ENCODE measurements around the gene NSD1. TPM values are rescaled to one million over a fixed set of nuclear protein-coding genes. Genes with fewer than 3 reads are reported as not detected.
A peak's percentile ranks its signal among the peaks of the same experiment; 100 is the strongest.

Gene NSD1
- total and polyA plus RNA-seq, 10 of the 15 experiments (the other 5 are each of a cell fraction or from before 2014, with no cell fraction given), result 7.0 to 57.9 (median 30.4) TPM

- ATAC-seq, result no peak; the same call in 1 of the 3 replicates
- H3K4me3 ChIP-seq, result no peak overlapping the region
- ChIA-PET POLR2A (interaction anchor here (1.2 kb wide), 1 partner anchor 17 kb away, joined by 4 read pairs; no protein-coding TSS in a partner anchor), CTCF (interaction anchor here (0.8 to 1.5 kb wide), 3 partner anchors 27 to 361 kb away, joined by 3 to 6 read pairs (median 4); partner anchors contain the start of gene HK3), SMC1A (ENCODE audit: uncharacterized antibody, unreplicated experiment) (interaction anchor here (0.6 kb wide), 1 partner anchor 154 kb away, joined by 3 read pairs; no protein-coding TSS in a partner anchor), RAD21 (ENCODE audit: unreplicated experiment) (interaction anchor here (0.5 to 1.0 kb wide), 2 partner anchors 27 to 33 kb away, joined by 3 to 4 read pairs; no protein-coding TSS in a partner anchor)
- WGBS (ENCODE audit: insufficient coverage, insufficient replicate concordance, low lambda C conversion rate, missing lambda C conversion rate), result 98% methylated on average over 2 of the region's 2 CpGs
- no peak overlapping the region for H2AFZ ChIP-seq (ENCODE audit: control insufficient read depth, low read depth, low read length)
- H4K20me1 ChIP-seq (ENCODE audit: control insufficient read depth, insufficient read depth), result no peaks in the 10 kb centered on the region
- H3K27ac ChIP-seq (ENCODE audit: control insufficient read depth, insufficient read depth), result no peak overlapping the region
- DNase-seq (ENCODE audit: low read depth, low spot score), result no peak
- in situ Hi-C loops (cut with MboI), result no loop called here
- no peak for FAIRE-seq
- intact Hi-C loops (cut with micrococcal nuclease; ENCODE audit: unreplicated experiment), result no loop called here
- TSS peak; percentile 15 for BruUV-seq (replicated peaks)
- no peaks in the 10 kb centered on the region for H3K27me3 ChIP-seq (replicated peaks in 1 of 2; ENCODE audit: control insufficient read depth in 2 of 2, insufficient read depth in 2 of 2, low read length in 1 of 2)
- peaks cover 21% of the 10 kb centered on the region for H3K4me1 ChIP-seq (ENCODE audit: control insufficient read depth, insufficient read depth, low read length)
- H3K79me2 ChIP-seq (ENCODE audit: control insufficient read depth, insufficient read depth, low read length), result peaks cover 66% of the 10 kb centered on the region
- H3K4me2 ChIP-seq (ENCODE audit: control insufficient read depth, insufficient read depth), result peak overlapping the region; percentile 36; the same call in 1 of the 2 replicates
- H3K36me3 ChIP-seq (ENCODE audit: control insufficient read depth in 2 of 2, insufficient read depth in 2 of 2, low read length in 1 of 2), result peaks cover 0 to 25% of the 10 kb centered on the region in 2 experiments; a peak in 3 of 4 replicates
- TF ChIP-seq TCF3 (IDR thresholded peaks at IDR 0.05; ENCODE audit: borderline replicate concordance, insufficient read depth, low read depth, low read length) (no peak), SIN3A (IDR thresholded peaks at IDR 0.05; ENCODE audit: low read depth, low read length) (no peak), ZNF687 (IDR thresholded peaks at IDR 0.05) (no peak), CHD1 (IDR thresholded peaks at IDR 0.05; ENCODE audit: low read depth, low read length) (no peak), RAD51 (IDR thresholded peaks at IDR 0.05) (no peak), FOXM1 (IDR thresholded peaks at IDR 0.05; ENCODE audit: low read depth, low read length) (no peak), CHD2 (IDR thresholded peaks at IDR 0.05; ENCODE audit: borderline replicate concordance, low read depth, low read length) (no peak), SUPT20H (IDR thresholded peaks at IDR 0.05; ENCODE audit: borderline replicate concordance, control insufficient read depth, low read depth, low read length) (no peak), STAT1 (conservative IDR thresholded peaks at IDR 0.05) (no peak), TCF12 (IDR thresholded peaks at IDR 0.05; ENCODE audit: low read depth, low read length) (no peak)
- no peak overlapping the region for H3K9ac ChIP-seq (ENCODE audit: control insufficient read depth, insufficient read depth, low read length)
- no peaks in the 10 kb centered on the region for H3K9me3 ChIP-seq (replicated peaks; ENCODE audit: control insufficient read depth, insufficient read depth, low read length)
These were observed 6.7 kb downstream of the NSD1 start for GRCh38 chr5:177140312-177140711.
